PC-9 (cell line): ENCODE data around the gene PMS2. TPM values are rescaled to one million over a fixed set of nuclear protein-coding genes. Genes with fewer than 3 reads are reported as not detected.
A peak's percentile ranks its signal among the peaks of the same experiment; 100 is the strongest.

ENCODE experiments used
- BruUV-seq: library from RNA; stranded (reverse); fragments of 400-500 nt; replicated peaks from 2 replicates; lab custom pipeline; 2021; lab: Mats Ljungman, UMichigan
- CTCF ChIA-PET: fragments of 300-600 bp; sonication (Branson Sonifier 250); formaldehyde crosslinking; loops from one replicate; lab custom pipeline; 2022; ENCODE audit warnings: antibody characterized with exemption; lab: Charles Lee
- POLR2A ChIA-PET: fragments of 300-600 bp; sonication (Branson Sonifier 250); formaldehyde crosslinking; loops from one replicate; lab custom pipeline; 2022; ENCODE audit warnings: antibody characterized with exemption; ENCODE audit not compliant: unreplicated experiment; lab: Charles Lee
- DNase-seq, 2 experiments: peaks; one replicate each; pipeline versions ENCODE4 v3.0.0 to v3.0.0-alpha.2; 2015 to 2022; ENCODE audit warnings: mixed read lengths in 1 of 2
- H2AFZ ChIP-seq: fragments of 200-600 bp; sonication (generic); 2 replicates; pipeline ENCODE4 v1.8.1; 2017; ENCODE audit warnings: antibody characterized with exemption
- H3F3A ChIP-seq: fragments of 200-600 bp; sonication (generic); 2 replicates; pipeline ENCODE4 v1.8.1; 2017; ENCODE audit warnings: antibody characterized with exemption, mild to moderate bottlenecking, low read depth; ENCODE audit not compliant: insufficient read depth
- H3K27ac ChIP-seq: fragments of 200-600 bp; sonication (generic); 2 replicates; pipeline ENCODE4 v1.6.1; 2016; ENCODE audit warnings: mixed run types
- H3K27me3 ChIP-seq: fragments of 200-600 bp; sonication (generic); 2 replicates; pipeline ENCODE4 v1.6.1; 2016; ENCODE audit warnings: low read depth, mixed run types; ENCODE audit not compliant: insufficient read depth
- H3K36me3 ChIP-seq: fragments of 200-600 bp; sonication (generic); 2 replicates; pipeline ENCODE4 v1.6.1; 2016; ENCODE audit warnings: low read depth, mixed run types
- H3K4me1 ChIP-seq: fragments of 200-600 bp; sonication (generic); replicated peaks from 2 replicates; pipeline ENCODE4 v1.6.1; 2016; ENCODE audit warnings: mixed run types; ENCODE audit not compliant: insufficient read depth
- H3K4me2 ChIP-seq: fragments of 200-600 bp; sonication (generic); 2 replicates; pipeline ENCODE4 v1.6.1; 2017; ENCODE audit warnings: mixed run types
- H3K4me3 ChIP-seq: fragments of 200-600 bp; sonication (generic); 2 replicates; pipeline ENCODE4 v1.6.1; 2016; ENCODE audit warnings: mixed run types
- H3K79me2 ChIP-seq: fragments of 200-600 bp; sonication (generic); 2 replicates; pipeline ENCODE4 v1.6.1; 2017; ENCODE audit warnings: low read depth, mixed run types
- H3K9me2 ChIP-seq: fragments of 200-600 bp; sonication (generic); 2 replicates; pipeline ENCODE4 v1.8.1; 2017; ENCODE audit warnings: mild to moderate bottlenecking; ENCODE audit not compliant: insufficient read depth
- H3K9me3 ChIP-seq: fragments of 200-600 bp; sonication (generic); 2 replicates; pipeline ENCODE4 v1.8.1; 2016; ENCODE audit warnings: low read depth; ENCODE audit not compliant: insufficient read depth
- H4K20me1 ChIP-seq: fragments of 200-600 bp; sonication (generic); 2 replicates; pipeline ENCODE4 v1.8.1; 2017; ENCODE audit not compliant: insufficient read depth
- CTCF ChIP-seq: fragments of 200-600 bp; sonication (generic); conservative IDR thresholded peaks from 2 replicates; pipeline ENCODE4 v1.6.1; 2017; ENCODE audit warnings: mixed run types, antibody characterized with exemption, mild to moderate bottlenecking, moderate library complexity
- EZH2 ChIP-seq: fragments of 200-600 bp; sonication (generic); IDR thresholded peaks from 2 replicates; pipeline ENCODE4 v1.8.0; 2017; ENCODE audit warnings: antibody characterized with exemption, low read depth
- intact Hi-C: fragments of 100-400 bp; cut with micrococcal nuclease; formaldehyde crosslinking; loops from one replicate; pipeline ENCODE4 v1.10.0; 2022; ENCODE audit not compliant: unreplicated experiment
- total RNA-seq: library from RNA; stranded (reverse); gene quantifications from 2 replicates; pipeline ENCODE4 v1.2.3, GENCODE V29; 2021

The PMS2 gene
- total RNA-seq, 1 experiment from 2014 or later, result 32.1 TPM

- H3K4me3 ChIP-seq, result no peak overlapping the region
- intact Hi-C loops, result no loop called here
- no peak overlapping the region for H3K27ac ChIP-seq
- BruUV-seq, result no TSS peak
- DNase-seq, result no peak
- H3K9me3 ChIP-seq, result no peaks in the 10 kb centered on the region
- no peaks in the 10 kb centered on the region for H3K9me2 ChIP-seq
- ChIA-PET POLR2A (interaction anchor here (0.5 kb wide), 1 partner anchor 357 kb away, joined by 4 read pairs; no protein-coding TSS in a partner anchor), CTCF (interaction anchor here (0.6 kb wide), 1 partner anchor 322 kb away, joined by 11 read pairs; no protein-coding TSS in a partner anchor)
- H3K36me3 ChIP-seq, result peaks cover 61% of the 10 kb centered on the region
- H3K27me3 ChIP-seq, result no peaks in the 10 kb centered on the region
- H3K4me1 ChIP-seq, result no peaks in the 10 kb centered on the region
- peaks cover 17% of the 10 kb centered on the region for H4K20me1 ChIP-seq
- H3K79me2 ChIP-seq, result no peaks in the 10 kb centered on the region
- H3F3A ChIP-seq, result peaks cover 36% of the 10 kb centered on the region
- H3K4me2 ChIP-seq, result no peak overlapping the region
- TF ChIP-seq CTCF (no peak), EZH2 (no peak)
- no peak overlapping the region for H2AFZ ChIP-seq
Observed at GRCh38 chr7:6027806-6028365, 19.0 kb upstream of the PMS2 start.

- no peak overlapping the region for H3K27ac ChIP-seq
- H3K36me3 ChIP-seq, result peaks cover 64% of the 10 kb centered on the region
Observed at GRCh38 chr7:6026820-6027311, 18.0 kb upstream of the PMS2 start.

More at GRCh38 chr7:6026820-6027311, 18.0 kb upstream of the PMS2 start:
- 0 out of 2 replicates have a peak, but pooled peaks have one; percentile 4 for TF ChIP-seq CTCF
- TF ChIP-seq EZH2, result no peak
- Histone ChIP-seq H3K4me2 (no peak overlapping the region), H3K9me3 (no peaks in the 10 kb centered on the region), H3K27me3 (no peaks in the 10 kb centered on the region), H3K4me3 (no peak overlapping the region), H3K4me1 (no peaks in the 10 kb centered on the region), H3K79me2 (peaks cover 6% of the 10 kb centered on the region), H2AFZ (no peak overlapping the region), H3F3A (peaks cover 42% of the 10 kb centered on the region; the same call in 1 of the 2 replicates), H4K20me1 (peaks cover 10% of the 10 kb centered on the region), H3K9me2 (no peaks in the 10 kb centered on the region)
- intact Hi-C loops, result no loop called here
- BruUV-seq, result no TSS peak
- ChIA-PET POLR2A (no interaction called here), CTCF (interaction anchor here (1.5 kb wide), 1 partner anchor 30 kb away, joined by 8 read pairs; no protein-coding TSS in a partner anchor)
- DNase-seq, result no peak
